Spinal cord (tissue), 10 donors: ENCODE data around the gene MLN. TPM values are rescaled to one million over a fixed set of nuclear protein-coding genes. Genes with fewer than 3 reads are reported as not detected.

Source experiments
- DNase-seq, 6 donors: peaks; one replicate each; pipeline versions ENCODE4 v3.0.0 to v3.0.0-alpha.2; 2013 to 2015; ENCODE audit warnings: low spot score in 6 of 6, low read depth in 4 of 6
- H3K27ac ChIP-seq: one replicate; pipeline ENCODE4 v1.5.1; 2013; ENCODE audit warnings: low read depth, low read length, control low read depth
- H3K27me3 ChIP-seq: one replicate; pipeline ENCODE4 v1.6.1; 2013; ENCODE audit warnings: low read length; ENCODE audit not compliant: control insufficient read depth, insufficient read depth
- H3K36me3 ChIP-seq: one replicate; pipeline ENCODE4 v1.6.1; 2013; ENCODE audit warnings: low read length; ENCODE audit not compliant: control insufficient read depth, insufficient read depth
- H3K4me1 ChIP-seq: one replicate; pipeline ENCODE4 v1.6.1; 2013; ENCODE audit warnings: low read length; ENCODE audit not compliant: control insufficient read depth, insufficient read depth
- H3K4me3 ChIP-seq: one replicate; pipeline ENCODE4 v1.5.1; 2013; ENCODE audit warnings: low read depth, low read length, control low read depth
- H3K9me3 ChIP-seq: one replicate; pipeline ENCODE4 v1.6.1; 2013; ENCODE audit warnings: low read length; ENCODE audit not compliant: control insufficient read depth, insufficient read depth
- WGBS: methylation state at CpG from one replicate; pipeline ENCODE4 v1.1.5; 2013; ENCODE audit warnings: missing lambda C conversion rate; ENCODE audit not compliant: insufficient coverage; 5-methylcytosine and 5-hydroxymethylcytosine counted together
- polyA plus RNA-seq, 2 donors: library from polyadenylated mRNA; unstranded; fragments of 120-200 nt; gene quantifications; one replicate each; pipeline ENCODE4 v1.2.1, GENCODE V29; 2013; ENCODE audit not compliant: insufficient read length in 2 of 2
- total RNA-seq, 2 donors: library from RNA; depleted of rRNA in 1 of 2; stranded (reverse); fragments of 120-200 nt in 1 of 2; fragments of >200 nt in 1 of 2; gene quantifications; one replicate each; pipeline versions ENCODE4 v1.2.3 to v1.2.4, GENCODE V29; 2013 to 2014
- donor health status: healthy.

The MLN gene
- total and polyA plus RNA-seq, 4 donors, result 0.39 to 0.99 (median 0.48) TPM; not detected in 1

GRCh38 chr6:33777398-33778388 lies 26.1 kb downstream of the MLN start:
- DNase-seq, result peak in 1 of 6 donors; percentile 58
- Histone ChIP-seq H3K4me1 (peaks cover 56% of the 10 kb centered on the region), H3K9me3 (no peaks in the 10 kb centered on the region), H3K27me3 (no peaks in the 10 kb centered on the region), H3K4me3 (no peak overlapping the region), H3K27ac (no peak overlapping the region), H3K36me3 (peaks cover 93% of the 10 kb centered on the region)
- 82% methylated on average over 25 of the region's 25 CpGs for WGBS

DNA sequence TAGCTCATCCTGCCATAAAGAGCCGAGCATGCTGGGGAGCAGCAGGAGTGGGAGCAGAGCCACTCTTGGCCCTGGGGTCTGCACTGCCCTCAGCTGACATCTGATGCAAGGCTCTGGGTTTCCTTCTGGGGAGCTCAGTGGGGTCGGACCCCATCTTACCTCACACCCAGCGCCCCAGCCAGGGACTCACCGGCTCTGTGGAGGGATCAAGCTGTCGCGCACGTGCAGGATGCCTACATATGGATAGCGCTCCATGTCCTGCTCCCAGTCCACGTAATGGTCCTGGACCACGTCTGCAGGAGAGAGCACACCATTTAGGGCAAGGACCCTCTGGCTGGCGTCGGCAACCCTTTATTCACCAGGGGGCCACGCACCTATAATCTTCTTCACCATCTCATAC lies 27.0 kb downstream of the MLN start:
- no peaks in the 10 kb centered on the region for H3K27me3 ChIP-seq
- H3K27ac ChIP-seq, result no peak overlapping the region
- peaks cover 93% of the 10 kb centered on the region for H3K36me3 ChIP-seq
- WGBS, result 85% methylated on average over 10 of the region's 13 CpGs
- H3K4me1 ChIP-seq, result peaks cover 58% of the 10 kb centered on the region
- H3K4me3 ChIP-seq, result no peak overlapping the region
- H3K9me3 ChIP-seq, result no peaks in the 10 kb centered on the region
- no peak for DNase-seq

DNA sequence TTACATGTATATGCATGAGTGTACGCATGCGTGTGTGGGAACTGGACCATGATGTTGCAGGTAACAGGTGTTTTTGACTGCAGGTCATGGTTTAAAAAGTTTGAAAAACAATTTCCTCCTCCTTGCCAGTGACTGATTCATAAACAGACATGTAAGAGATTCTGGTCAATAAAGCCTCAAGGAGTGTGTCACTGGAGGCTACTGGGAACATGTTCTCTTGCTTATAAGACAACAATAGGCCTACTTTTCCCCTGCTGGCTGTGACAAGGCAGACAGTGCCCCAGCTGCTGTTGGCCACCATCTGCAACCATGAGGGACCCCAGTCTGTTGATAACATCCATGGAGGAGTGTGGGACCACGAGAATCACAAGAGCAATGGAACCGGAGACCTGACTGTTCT lies 27.6 kb downstream of the MLN start:
- peaks cover 58% of the 10 kb centered on the region for H3K4me1 ChIP-seq

DNA sequence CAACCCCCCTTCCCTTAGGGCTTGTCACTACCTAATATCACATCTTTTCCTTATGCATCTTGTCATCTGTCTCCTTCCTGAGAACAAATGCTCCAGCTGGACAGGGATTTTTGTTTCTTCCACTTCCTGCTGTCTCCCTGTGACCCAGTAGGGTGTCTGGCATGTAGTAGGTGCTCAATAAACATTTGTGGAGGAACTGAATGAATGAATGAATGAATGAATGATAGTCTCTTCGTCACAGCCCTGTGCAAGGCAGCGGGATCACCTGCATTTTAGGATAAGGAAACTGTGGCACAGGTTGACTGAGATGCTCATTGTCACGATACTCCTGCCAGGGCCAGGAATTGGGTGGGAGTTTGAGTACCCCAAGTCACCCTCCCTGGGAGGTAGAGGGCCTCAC lies 29.0 kb downstream of the MLN start:
- no peaks in the 10 kb centered on the region for H3K27me3 ChIP-seq
- peaks cover 83% of the 10 kb centered on the region for H3K36me3 ChIP-seq
- H3K9me3 ChIP-seq, result no peaks in the 10 kb centered on the region
- no peak overlapping the region for H3K27ac ChIP-seq
- peaks cover 60% of the 10 kb centered on the region for H3K4me1 ChIP-seq
- no peak overlapping the region for H3K4me3 ChIP-seq
- WGBS, result 97% methylated on average over 3 of the region's 3 CpGs
- no peak for DNase-seq

More for the DNA sequence above, 27.6 kb downstream of the MLN start:
- 80% methylated on average over 1 of the region's 4 CpGs for WGBS
- Histone ChIP-seq H3K27me3 (no peaks in the 10 kb centered on the region), H3K27ac (no peak overlapping the region), H3K36me3 (peaks cover 91% of the 10 kb centered on the region), H3K4me3 (no peak overlapping the region), H3K9me3 (no peaks in the 10 kb centered on the region)
- DNase-seq, result no peak

DNA sequence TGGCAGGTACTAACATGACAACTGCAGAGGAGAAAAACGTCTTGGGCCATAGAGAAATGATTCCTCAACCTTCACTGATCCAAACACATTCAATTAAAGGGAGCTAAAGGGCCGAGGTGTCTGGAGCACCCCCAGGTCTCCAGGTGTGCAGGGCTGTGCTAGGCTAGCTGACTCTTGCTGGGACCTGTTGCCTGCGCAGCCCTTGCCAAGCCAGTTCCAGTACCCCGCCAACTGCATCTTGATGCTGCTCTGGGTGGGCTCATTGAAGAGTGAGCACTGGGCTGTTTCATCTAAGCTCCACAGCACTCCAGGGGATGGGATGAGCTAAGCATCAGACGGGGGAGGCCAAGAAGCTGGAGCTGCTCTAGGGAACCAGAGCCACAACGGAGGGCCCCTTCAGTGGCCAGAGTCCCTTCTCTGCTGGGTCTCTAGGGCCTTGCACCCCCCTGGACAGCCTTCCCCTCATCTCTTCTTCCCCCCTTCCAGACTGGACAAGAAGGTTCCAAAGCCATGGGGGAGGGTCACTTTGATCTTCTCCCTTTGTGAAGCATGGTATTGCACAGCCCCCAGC lies 30.8 kb downstream of the MLN start:
- WGBS, result 77% methylated on average over 5 of the region's 6 CpGs
- Histone ChIP-seq H3K4me3 (no peak overlapping the region), H3K4me1 (peaks cover 65% of the 10 kb centered on the region), H3K27ac (no peak overlapping the region), H3K27me3 (no peaks in the 10 kb centered on the region), H3K36me3 (peaks cover 66% of the 10 kb centered on the region), H3K9me3 (no peaks in the 10 kb centered on the region)
- DNase-seq, result no peak

- 78% methylated on average over 22 of the region's 24 CpGs for WGBS
- DNase-seq, result no peak
- no peaks in the 10 kb centered on the region for H3K27me3 ChIP-seq
- H3K9me3 ChIP-seq, result no peaks in the 10 kb centered on the region
- no peak overlapping the region for H3K4me3 ChIP-seq
- H3K27ac ChIP-seq, result peak overlapping the region; percentile 78
- H3K36me3 ChIP-seq, result peaks cover 58% of the 10 kb centered on the region
- H3K4me1 ChIP-seq, result peaks cover 60% of the 10 kb centered on the region
Measured at GRCh38 chr6:33772082-33772830, 31.5 kb downstream of the MLN start.

DNA sequence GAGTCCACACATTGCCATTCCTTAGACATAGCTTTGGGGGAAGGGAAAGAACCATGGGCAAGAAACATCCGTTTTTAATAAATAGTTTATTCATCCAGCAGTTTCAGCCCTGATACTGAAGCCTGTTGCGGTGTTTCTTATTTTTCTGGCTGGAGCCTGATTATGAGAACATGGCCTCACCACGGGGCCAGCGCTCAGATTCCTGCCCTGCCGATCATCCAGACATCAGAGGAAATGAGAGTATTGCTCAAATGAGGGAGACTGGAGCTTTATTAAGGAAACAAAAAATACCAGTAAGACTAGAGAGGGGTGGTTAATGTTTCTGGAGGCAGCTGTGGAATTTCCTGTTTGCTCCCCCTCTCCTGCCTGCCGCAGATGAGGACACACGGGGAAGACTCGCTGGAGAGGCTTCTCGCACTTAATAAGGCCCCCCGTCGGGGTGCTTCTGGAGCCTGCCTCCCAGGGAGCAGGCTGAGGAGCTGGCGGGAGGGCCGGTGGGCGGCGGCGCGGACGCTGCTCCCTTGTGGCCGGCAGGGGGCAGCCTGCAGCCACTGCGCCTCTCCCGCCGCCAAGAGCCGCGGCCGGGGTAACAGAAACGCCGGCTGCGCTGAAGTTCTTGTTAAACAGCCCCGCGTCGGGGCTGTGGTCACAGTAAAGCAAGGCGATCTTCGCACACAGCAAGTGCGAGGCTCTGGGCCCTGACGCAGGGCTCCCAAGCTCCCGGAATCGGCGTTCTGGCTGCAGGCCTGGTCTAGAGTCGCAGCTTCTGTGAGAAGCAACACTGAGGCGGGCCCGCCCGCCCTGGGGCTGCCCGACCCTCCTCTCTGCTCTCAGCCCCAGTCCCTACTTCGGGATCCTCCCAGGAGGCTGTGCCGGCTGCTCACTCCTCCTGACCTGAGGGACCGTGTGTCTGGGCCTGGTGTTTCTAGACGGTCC lies 32.4 kb downstream of the MLN start:
- peaks cover 60% of the 10 kb centered on the region for H3K4me1 ChIP-seq
- H3K36me3 ChIP-seq, result peaks cover 50% of the 10 kb centered on the region
- H3K4me3 ChIP-seq, result no peak overlapping the region
- H3K27me3 ChIP-seq, result no peaks in the 10 kb centered on the region
- no peaks in the 10 kb centered on the region for H3K9me3 ChIP-seq
- peak in 4 of 6 donors; percentile 48 to 91 (median 70) for DNase-seq
- H3K27ac ChIP-seq, result peak overlapping the region; percentile 78
- 11% methylated on average over 43 of the region's 47 CpGs for WGBS

GRCh38 chr6:33770833-33771145 lies 33.0 kb downstream of the MLN start:
- Histone ChIP-seq H3K4me1 (peaks cover 59% of the 10 kb centered on the region), H3K36me3 (peaks cover 44% of the 10 kb centered on the region), H3K27ac (peak overlapping the region; percentile 78), H3K4me3 (no peak overlapping the region), H3K9me3 (no peaks in the 10 kb centered on the region), H3K27me3 (no peaks in the 10 kb centered on the region)
- no CpG with 5 or more reads among the region's 3 CpGs for WGBS
- no peak for DNase-seq
